ENCODE results near the gene TNFAIP8L1. TPM values are rescaled to one million over a fixed set of nuclear protein-coding genes. Genes with fewer than 3 reads are reported as not detected.
"Not testable (repeated sequence)": the region's sequence is repeated elsewhere in the genome, so short reads cannot be mapped to it uniquely, and the experiment has no call there.

Gene TNFAIP8L1
- 1 to 10 TPM; 4.2 to 4.7 TPM for polyA plus RNA-seq

DNA sequence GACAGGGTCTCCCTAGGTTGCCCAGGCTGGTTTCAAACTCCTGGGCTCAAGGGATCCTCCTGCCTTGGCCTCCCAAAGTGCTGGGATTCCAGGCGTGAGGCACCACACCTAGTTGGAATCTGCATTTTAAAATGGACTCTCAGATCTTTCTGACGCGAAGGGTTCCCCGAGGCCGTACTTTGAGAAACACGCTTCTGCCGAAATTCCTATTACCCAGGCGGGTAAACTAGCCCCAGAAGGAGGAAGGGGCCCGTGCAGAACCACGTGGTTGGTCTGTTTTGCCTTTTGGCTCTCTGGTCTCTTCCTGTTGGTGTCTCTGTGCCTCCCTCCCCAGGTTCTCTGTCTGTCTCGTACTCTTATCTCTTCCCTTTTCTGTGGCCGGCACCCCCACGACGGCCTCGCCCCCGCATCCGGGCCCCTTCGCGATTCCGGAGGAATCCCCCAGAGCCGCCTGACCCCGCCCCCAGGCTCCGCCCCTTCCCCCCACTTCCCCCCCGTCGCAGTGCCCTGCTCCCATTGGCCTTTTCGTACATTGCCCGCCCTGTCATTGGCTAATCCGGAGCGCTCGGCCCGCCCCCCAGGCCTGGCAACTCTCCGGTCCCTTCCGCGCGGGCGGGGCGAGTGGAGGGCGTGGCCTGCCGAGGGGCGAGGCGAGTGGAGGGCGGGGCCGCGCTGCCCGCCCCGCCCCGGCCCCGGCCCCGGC is at the start of gene TNFAIP8L1:
TSS of gene TNFAIP8L1 (plus strand) at position 689 of the 703 bp plus-strand sequence. CDS start 12,354 bp downstream, outside the sequence.
- no peaks in the 10 kb centered on the region for H3K9me3 ChIP-seq (ENCODE audit: control insufficient read depth in 2 of 2, insufficient read depth in 1 of 2, low read depth in 1 of 2, low read length in 1 of 2)
- peaks cover 11 to 18% of the 10 kb centered on the region in 2 donors for H3K4me1 ChIP-seq (ENCODE audit: control insufficient read depth in 2 of 2, insufficient read depth in 2 of 2, low read length in 1 of 2)
- H3K27ac ChIP-seq (ENCODE audit: low read depth in 2 of 2, low read length in 1 of 2), result peak within 1 kb of the TSS; percentile 41 to 85
- peak within 1 kb of the TSS; percentile 60 to 64 for H3K4me3 ChIP-seq (ENCODE audit: low read depth in 1 of 2, low read length in 2 of 2)
- H3K27me3 ChIP-seq (ENCODE audit: control insufficient read depth in 1 of 2, insufficient read depth in 2 of 2, low read length in 2 of 2), result no peaks in the 10 kb centered on the region
- WGBS, 2 donors, result 2 to 3% methylated on average over 28 to 49 of the region's 49 CpGs
- no peaks in the 10 kb centered on the region for H3K36me3 ChIP-seq (ENCODE audit: control insufficient read depth in 2 of 2, insufficient read depth in 2 of 2, low read length in 1 of 2)

DNA sequence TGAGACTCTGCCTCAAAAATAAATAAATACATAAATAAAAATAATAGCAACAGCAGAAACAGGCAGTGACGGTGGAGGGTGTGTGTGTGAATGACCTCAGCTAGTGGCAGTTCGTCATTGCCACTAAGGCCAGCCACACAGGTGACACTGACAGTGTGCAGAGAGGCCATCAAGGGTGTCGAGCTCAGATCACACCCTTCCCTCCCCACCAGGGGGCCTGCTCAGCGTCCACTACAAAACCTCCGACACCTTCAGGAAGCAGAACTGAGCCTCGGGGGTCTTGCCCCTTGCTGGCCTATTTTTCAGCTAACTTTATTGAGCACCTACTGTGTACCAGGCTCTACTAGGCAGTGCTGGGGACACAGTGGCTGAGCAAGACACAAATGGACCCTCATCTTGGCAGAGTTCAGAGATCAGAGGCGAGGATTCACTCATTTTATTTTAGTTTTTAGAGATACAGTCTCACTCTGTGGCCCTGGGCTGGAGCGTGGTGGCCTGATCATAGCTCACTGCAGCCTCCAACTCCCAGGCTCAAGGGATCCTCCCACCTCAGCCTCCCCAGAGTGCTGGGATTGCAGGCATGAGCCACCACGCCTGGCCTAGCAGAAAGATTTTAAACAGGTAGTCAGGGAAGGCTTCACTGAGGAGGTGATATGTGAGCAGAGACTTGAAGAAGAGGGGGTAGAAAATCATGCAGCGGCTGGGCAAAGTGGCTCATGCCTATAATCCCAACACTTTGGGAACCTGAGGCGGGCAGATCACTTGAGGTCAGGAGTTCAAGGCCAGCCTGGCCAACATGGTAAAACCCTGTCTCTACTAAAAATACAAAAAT is 49.5 kb upstream of the TNFAIP8L1 start:
- H3K27ac ChIP-seq (ENCODE audit: low read depth in 2 of 2, low read length in 1 of 2), result no peak overlapping the region
- 61 to 70% methylated on average over 11 of the region's 11 CpGs for WGBS, 2 donors
- H3K9me3 ChIP-seq (ENCODE audit: control insufficient read depth in 2 of 2, insufficient read depth in 1 of 2, low read depth in 1 of 2, low read length in 1 of 2), result no peaks in the 10 kb centered on the region
- no peak overlapping the region for H3K4me3 ChIP-seq (ENCODE audit: low read depth in 1 of 2, low read length in 2 of 2)
- peaks cover 0 to 2% of the 10 kb centered on the region in 2 donors for H3K27me3 ChIP-seq (ENCODE audit: control insufficient read depth in 1 of 2, insufficient read depth in 2 of 2, low read length in 2 of 2)
- H3K36me3 ChIP-seq (ENCODE audit: control insufficient read depth in 2 of 2, insufficient read depth in 2 of 2, low read length in 1 of 2), result no peaks in the 10 kb centered on the region
- H3K4me1 ChIP-seq (ENCODE audit: control insufficient read depth in 2 of 2, insufficient read depth in 2 of 2, low read length in 1 of 2), result no peaks in the 10 kb centered on the region

DNA sequence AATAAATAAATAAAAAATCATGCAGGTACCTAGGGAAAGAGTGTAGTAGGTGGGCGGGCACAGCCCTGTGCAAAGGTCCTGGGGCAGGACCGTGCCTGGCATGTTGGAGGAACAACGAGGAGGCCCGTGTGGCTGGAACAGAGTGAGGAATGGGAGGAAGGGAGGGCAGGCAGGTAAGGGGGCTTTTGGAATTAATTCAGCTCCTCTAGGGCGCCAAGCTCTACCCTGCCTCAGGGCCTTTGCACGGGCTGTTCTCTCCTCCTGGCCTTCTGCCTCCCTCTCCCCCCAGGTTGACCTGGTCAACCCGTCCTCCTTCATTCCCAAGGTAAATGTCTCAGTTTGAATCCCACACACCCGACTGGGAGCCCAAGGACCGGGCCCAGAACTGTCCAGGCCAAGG is 48.8 kb upstream of the TNFAIP8L1 start:
- WGBS, 2 donors, result 75 to 82% methylated on average over 9 of the region's 9 CpGs
- Histone ChIP-seq H3K27me3 (ENCODE audit: control insufficient read depth in 1 of 2, insufficient read depth in 2 of 2, low read length in 2 of 2) (no peaks in the 10 kb centered on the region), H3K36me3 (ENCODE audit: control insufficient read depth in 2 of 2, insufficient read depth in 2 of 2, low read length in 1 of 2) (no peaks in the 10 kb centered on the region), H3K4me3 (ENCODE audit: low read depth in 1 of 2, low read length in 2 of 2) (no peak overlapping the region), H3K27ac (ENCODE audit: low read depth in 2 of 2, low read length in 1 of 2) (no peak overlapping the region), H3K4me1 (ENCODE audit: control insufficient read depth in 2 of 2, insufficient read depth in 2 of 2, low read length in 1 of 2) (no peaks in the 10 kb centered on the region), H3K9me3 (ENCODE audit: control insufficient read depth in 2 of 2, insufficient read depth in 1 of 2, low read depth in 1 of 2, low read length in 1 of 2) (no peaks in the 10 kb centered on the region)

DNA sequence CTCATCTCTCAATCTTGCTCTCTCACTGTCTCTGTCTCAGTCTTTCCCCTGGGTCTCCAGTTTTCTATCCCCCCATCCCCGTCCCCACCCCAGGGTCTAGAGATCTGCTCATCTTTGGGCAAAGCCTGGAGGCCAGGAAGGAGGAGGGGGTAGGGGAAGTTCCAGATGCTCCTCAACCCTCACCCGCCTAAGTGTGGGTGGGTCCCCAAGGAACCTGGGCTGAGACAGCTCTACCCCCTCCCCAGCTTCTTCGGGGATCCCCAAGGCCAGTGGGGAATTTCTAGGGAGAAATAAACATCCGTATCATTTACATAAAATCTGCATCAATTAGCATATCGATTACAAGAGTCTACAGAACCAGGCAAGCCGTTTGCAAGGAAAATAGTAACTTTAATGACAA is 48.0 kb upstream of the TNFAIP8L1 start:
- Histone ChIP-seq H3K4me3 (ENCODE audit: low read depth in 1 of 2, low read length in 2 of 2) (no peak overlapping the region), H3K27me3 (ENCODE audit: control insufficient read depth in 1 of 2, insufficient read depth in 2 of 2, low read length in 2 of 2) (no peaks in the 10 kb centered on the region), H3K9me3 (ENCODE audit: control insufficient read depth in 2 of 2, insufficient read depth in 1 of 2, low read depth in 1 of 2, low read length in 1 of 2) (no peaks in the 10 kb centered on the region), H3K36me3 (ENCODE audit: control insufficient read depth in 2 of 2, insufficient read depth in 2 of 2, low read length in 1 of 2) (no peaks in the 10 kb centered on the region), H3K27ac (ENCODE audit: low read depth in 2 of 2, low read length in 1 of 2) (no peak overlapping the region), H3K4me1 (ENCODE audit: control insufficient read depth in 2 of 2, insufficient read depth in 2 of 2, low read length in 1 of 2) (no peaks in the 10 kb centered on the region)
- 46 to 54% methylated on average over 6 of the region's 6 CpGs for WGBS, 2 donors

DNA sequence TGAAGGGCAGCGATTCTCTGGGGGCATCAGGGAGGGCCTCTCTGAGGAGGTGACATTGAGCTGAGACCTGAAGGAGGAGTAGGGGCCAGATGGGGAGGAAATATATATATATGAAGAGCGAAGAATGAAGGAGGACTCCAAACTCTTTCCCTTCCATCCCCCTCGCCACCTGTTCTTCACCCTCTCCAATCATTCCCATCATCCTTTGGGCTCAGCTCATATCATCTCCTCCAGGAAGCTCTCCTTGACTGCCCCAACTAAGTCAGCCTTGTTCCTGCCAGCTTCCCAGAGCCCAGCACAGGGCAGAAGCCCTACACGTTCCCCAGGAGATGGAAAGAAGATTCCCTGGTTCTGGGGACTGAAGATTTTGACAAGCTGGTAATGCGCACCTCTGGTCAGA is 46.9 kb upstream of the TNFAIP8L1 start:
- H3K27me3 ChIP-seq (ENCODE audit: control insufficient read depth in 1 of 2, insufficient read depth in 2 of 2, low read length in 2 of 2), result no peaks in the 10 kb centered on the region
- no peaks in the 10 kb centered on the region for H3K9me3 ChIP-seq (ENCODE audit: control insufficient read depth in 2 of 2, insufficient read depth in 1 of 2, low read depth in 1 of 2, low read length in 1 of 2)
- H3K36me3 ChIP-seq (ENCODE audit: control insufficient read depth in 2 of 2, insufficient read depth in 2 of 2, low read length in 1 of 2), result no peaks in the 10 kb centered on the region
- H3K4me1 ChIP-seq (ENCODE audit: control insufficient read depth in 2 of 2, insufficient read depth in 2 of 2, low read length in 1 of 2), result peaks cover 0 to 4% of the 10 kb centered on the region in 2 donors
- H3K4me3 ChIP-seq (ENCODE audit: low read depth in 1 of 2, low read length in 2 of 2), result no peak overlapping the region
- no peak overlapping the region for H3K27ac ChIP-seq (ENCODE audit: low read depth in 2 of 2, low read length in 1 of 2)
- WGBS, 2 donors, result 69 to 71% methylated on average over 5 of the region's 5 CpGs

DNA sequence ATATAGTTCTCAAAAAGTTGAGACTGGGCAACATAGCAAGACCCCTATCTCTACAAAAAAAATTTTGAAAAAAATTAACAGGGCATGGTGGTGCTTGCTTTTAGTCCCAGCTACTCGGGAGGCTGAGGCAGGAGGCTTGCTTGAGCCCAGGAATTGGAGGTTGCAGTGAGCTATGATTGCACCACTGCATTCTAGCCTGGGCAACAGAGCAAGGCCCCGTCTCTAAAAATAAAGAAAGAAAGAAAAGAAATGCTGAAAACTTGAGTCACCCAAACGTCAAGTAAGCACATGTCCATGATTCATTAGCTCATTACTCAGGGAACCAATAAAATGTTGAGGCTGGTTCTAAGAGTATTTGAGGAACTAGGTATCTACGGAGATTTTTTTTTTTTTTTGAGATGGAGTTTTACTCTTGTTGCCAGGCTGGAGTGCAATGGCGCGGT is 45.9 kb upstream of the TNFAIP8L1 start:
- Histone ChIP-seq H3K36me3 (ENCODE audit: control insufficient read depth in 2 of 2, insufficient read depth in 2 of 2, low read length in 1 of 2) (no peaks in the 10 kb centered on the region), H3K9me3 (ENCODE audit: control insufficient read depth in 2 of 2, insufficient read depth in 1 of 2, low read depth in 1 of 2, low read length in 1 of 2) (no peaks in the 10 kb centered on the region), H3K4me3 (ENCODE audit: low read depth in 1 of 2, low read length in 2 of 2) (no peak overlapping the region), H3K4me1 (ENCODE audit: control insufficient read depth in 2 of 2, insufficient read depth in 2 of 2, low read length in 1 of 2) (peaks cover 0 to 7% of the 10 kb centered on the region in 2 donors), H3K27me3 (ENCODE audit: control insufficient read depth in 1 of 2, insufficient read depth in 2 of 2, low read length in 2 of 2) (no peaks in the 10 kb centered on the region), H3K27ac (ENCODE audit: low read depth in 2 of 2, low read length in 1 of 2) (no peak overlapping the region)
- WGBS, 2 donors, result 33 to 51% methylated on average over 6 of the region's 6 CpGs

DNA sequence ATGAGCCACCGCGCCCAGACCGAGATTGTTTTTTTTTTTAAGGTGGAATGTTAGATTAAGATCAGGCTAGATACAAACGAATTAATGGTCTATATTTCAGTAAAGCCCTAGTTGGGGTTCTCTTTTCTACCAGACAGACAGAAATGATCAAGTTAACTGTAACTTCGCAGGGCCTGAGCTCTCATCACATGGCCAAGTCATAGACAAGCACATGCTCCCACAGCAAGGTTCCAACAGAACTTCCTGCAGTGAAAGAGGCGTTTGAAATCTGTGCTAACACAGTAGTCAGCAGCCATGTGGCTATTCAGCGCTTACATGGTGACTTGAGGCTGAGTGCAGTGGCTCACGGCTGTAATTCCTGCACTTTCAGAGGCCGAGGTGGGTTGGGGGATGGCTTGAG is 45.1 kb upstream of the TNFAIP8L1 start:
- 55 to 60% methylated on average over 9 of the region's 9 CpGs for WGBS, 2 donors
- Histone ChIP-seq H3K27me3 (ENCODE audit: control insufficient read depth in 1 of 2, insufficient read depth in 2 of 2, low read length in 2 of 2) (no peaks in the 10 kb centered on the region), H3K9me3 (ENCODE audit: control insufficient read depth in 2 of 2, insufficient read depth in 1 of 2, low read depth in 1 of 2, low read length in 1 of 2) (no peaks in the 10 kb centered on the region)

DNA sequence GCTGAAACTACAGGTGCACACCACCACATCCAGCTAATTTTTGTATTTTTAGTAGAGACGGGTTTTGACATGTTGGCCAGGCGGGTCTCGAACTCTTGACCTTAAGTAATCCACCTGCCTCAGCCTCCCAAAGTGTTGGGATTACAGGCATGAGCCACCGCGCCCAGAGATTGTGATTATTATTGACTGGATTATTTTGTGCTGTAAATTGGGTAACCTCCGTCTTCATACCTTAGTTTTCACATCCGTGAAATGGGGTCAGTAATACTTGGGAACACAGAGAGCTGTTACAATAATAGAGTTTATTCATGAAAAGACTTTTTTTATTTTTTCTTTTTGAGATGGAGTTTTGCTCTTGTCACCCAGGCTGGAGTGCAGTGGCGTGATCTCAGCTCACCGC is 44.2 kb upstream of the TNFAIP8L1 start:
- WGBS, 2 donors, result 89 to 94% methylated on average over 9 of the region's 9 CpGs
- not testable (repeated sequence) for H3K4me1 ChIP-seq (ENCODE audit: control insufficient read depth in 2 of 2, insufficient read depth in 2 of 2, low read length in 1 of 2); H3K9me3 ChIP-seq (ENCODE audit: control insufficient read depth in 2 of 2, insufficient read depth in 1 of 2, low read depth in 1 of 2, low read length in 1 of 2); H3K4me3 ChIP-seq (ENCODE audit: low read depth in 1 of 2, low read length in 2 of 2); H3K36me3 ChIP-seq (ENCODE audit: control insufficient read depth in 2 of 2, insufficient read depth in 2 of 2, low read length in 1 of 2); H3K27ac ChIP-seq (ENCODE audit: low read depth in 2 of 2, low read length in 1 of 2); H3K27me3 ChIP-seq (ENCODE audit: control insufficient read depth in 1 of 2, insufficient read depth in 2 of 2, low read length in 2 of 2)

More for the DNA sequence above, 45.1 kb upstream of the TNFAIP8L1 start:
- H3K36me3 ChIP-seq (ENCODE audit: control insufficient read depth in 2 of 2, insufficient read depth in 2 of 2, low read length in 1 of 2), result no peaks in the 10 kb centered on the region
- no peak overlapping the region for H3K27ac ChIP-seq (ENCODE audit: low read depth in 2 of 2, low read length in 1 of 2)
- no peak overlapping the region for H3K4me3 ChIP-seq (ENCODE audit: low read depth in 1 of 2, low read length in 2 of 2)
- peaks cover 0 to 7% of the 10 kb centered on the region in 2 donors for H3K4me1 ChIP-seq (ENCODE audit: control insufficient read depth in 2 of 2, insufficient read depth in 2 of 2, low read length in 1 of 2)

DNA sequence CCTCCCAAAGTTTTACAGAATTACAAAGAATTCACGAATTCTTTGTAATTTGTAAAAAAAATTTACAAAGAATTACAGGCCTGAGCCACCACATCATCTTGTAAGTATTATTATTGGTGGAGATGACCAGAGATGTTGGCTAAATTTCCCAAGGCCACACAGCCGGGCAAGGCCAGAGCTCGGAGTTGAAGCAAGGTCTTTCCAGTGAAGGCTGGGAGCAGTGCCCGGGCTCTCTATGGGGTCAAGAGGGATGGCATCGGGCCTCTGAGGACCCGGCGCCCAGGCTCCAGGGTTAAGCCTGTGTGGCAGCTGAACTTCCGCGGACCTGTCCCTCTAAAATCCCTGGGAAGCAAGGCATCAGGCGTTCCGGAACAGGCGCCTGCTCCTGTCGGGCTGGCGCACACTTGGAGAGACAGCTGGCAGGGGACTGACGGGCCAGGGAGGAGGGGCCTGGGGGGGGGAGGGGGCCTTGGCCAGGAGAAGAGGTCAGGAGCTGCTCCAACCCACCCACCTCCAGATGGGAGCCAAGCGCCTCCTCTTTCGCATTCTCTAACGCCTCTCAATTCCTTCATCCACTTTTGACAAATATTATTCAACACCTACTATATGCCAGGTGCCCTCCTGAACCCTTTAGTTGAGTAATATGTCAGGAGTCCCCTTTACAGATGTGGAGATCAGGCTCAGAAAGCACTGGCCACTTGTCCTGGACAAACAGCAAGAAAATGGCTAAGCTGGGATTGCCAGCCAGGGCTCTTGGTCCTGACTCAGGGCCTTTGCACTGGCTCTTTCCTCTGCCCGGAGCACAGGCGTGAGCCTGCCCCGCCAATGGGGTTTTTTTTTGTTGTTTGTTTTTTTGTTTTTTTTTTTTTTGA is 43.0 kb upstream of the TNFAIP8L1 start:
- Histone ChIP-seq H3K36me3 (ENCODE audit: control insufficient read depth in 2 of 2, insufficient read depth in 2 of 2, low read length in 1 of 2) (no peaks in the 10 kb centered on the region), H3K4me1 (ENCODE audit: control insufficient read depth in 2 of 2, insufficient read depth in 2 of 2, low read length in 1 of 2) (peaks cover 0 to 7% of the 10 kb centered on the region in 2 donors), H3K9me3 (ENCODE audit: control insufficient read depth in 2 of 2, insufficient read depth in 1 of 2, low read depth in 1 of 2, low read length in 1 of 2) (no peaks in the 10 kb centered on the region), H3K27me3 (ENCODE audit: control insufficient read depth in 1 of 2, insufficient read depth in 2 of 2, low read length in 2 of 2) (peaks cover 0 to 3% of the 10 kb centered on the region in 2 donors), H3K4me3 (ENCODE audit: low read depth in 1 of 2, low read length in 2 of 2) (no peak overlapping the region), H3K27ac (ENCODE audit: low read depth in 2 of 2, low read length in 1 of 2) (no peak overlapping the region)
- 38 to 54% methylated on average over 21 of the region's 21 CpGs for WGBS, 2 donors
